ENCODE data around the gene RSPRY1. TPM values are rescaled to one million over a fixed set of nuclear protein-coding genes. Genes with fewer than 3 reads are reported as not detected.

RSPRY1 gene
- total RNA-seq, 1 experiment from 2014 or later: 24.9 TPM

DNA sequence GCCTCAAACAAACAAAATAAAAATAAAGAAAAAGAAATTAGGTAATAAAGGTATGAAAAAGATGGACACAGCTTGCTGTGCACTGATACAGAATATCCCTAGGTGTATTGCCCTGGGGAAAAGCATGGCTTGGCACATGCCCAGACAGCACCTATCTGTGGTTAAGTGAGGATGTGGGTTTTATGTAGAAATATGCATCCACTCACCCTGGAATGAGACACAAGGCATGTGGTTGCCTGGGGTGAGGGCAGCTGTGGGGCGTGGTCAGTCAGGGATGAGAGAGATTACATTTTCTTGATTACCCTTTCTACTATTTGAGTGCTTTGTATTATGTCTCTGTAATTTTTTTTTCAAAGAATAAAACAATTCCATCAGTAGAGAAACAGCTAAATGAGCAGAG is 91.5 kb downstream of the RSPRY1 start:
- Histone ChIP-seq H3K36me3 (ENCODE audit: control insufficient read depth in 1 of 2, insufficient read depth in 2 of 2, low read length in 2 of 2) (no peaks in the 10 kb centered on the region), H3K4me1 (ENCODE audit: control insufficient read depth in 1 of 2, insufficient read depth in 2 of 2, low read length in 2 of 2) (peaks cover 29 to 32% of the 10 kb centered on the region in 2 experiments), H3K9ac (ENCODE audit: low read length) (no peak overlapping the region), H4K20me1 (ENCODE audit: insufficient read depth) (no peaks in the 10 kb centered on the region), H3K9me2 (ENCODE audit: insufficient read depth) (no peaks in the 10 kb centered on the region), H3K4me2 (ENCODE audit: low read length) (peak overlapping the region; percentile 66), H2AFZ (ENCODE audit: low read depth, low read length, poor library complexity, severe bottlenecking) (no peak overlapping the region), H3K27ac (ENCODE audit: low read depth, low read length) (no peak overlapping the region), H3K9me3 (ENCODE audit: control insufficient read depth in 1 of 2, insufficient read depth in 1 of 2, low read depth in 1 of 2, low read length in 2 of 2) (no peaks in the 10 kb centered on the region), H3K27me3 (ENCODE audit: insufficient read depth, low read length) (no peaks in the 10 kb centered on the region), H3K79me2 (ENCODE audit: insufficient read depth, low read length) (no peaks in the 10 kb centered on the region), H3K4me3 (replicated peaks in 1 of 2; ENCODE audit: low read depth in 1 of 2, low read length in 2 of 2) (no peak overlapping the region)
- peak; percentile 28 for DNase-seq (ENCODE audit: low read depth, low spot score)
- no TSS peak for BruUV-seq (replicated peaks)
- TF ChIP-seq CBX3 (IDR thresholded peaks at IDR 0.05; ENCODE audit: low read depth) (no peak), POLR2A (IDR thresholded peaks at IDR 0.05; ENCODE audit: borderline replicate concordance, extremely low read depth, insufficient read depth, insufficient read length) (no peak), ZFX (IDR thresholded peaks at IDR 0.05) (no peak), EZH2phosphoT487 (IDR thresholded peaks at IDR 0.05; ENCODE audit: borderline replicate concordance) (no peak), SIN3A (IDR thresholded peaks at IDR 0.05; ENCODE audit: low read depth) (no peak), RAD21 (IDR thresholded peaks at IDR 0.05; ENCODE audit: low read depth) (no peak), YY1 (IDR thresholded peaks at IDR 0.05; ENCODE audit: extremely low read depth, insufficient replicate concordance, low read depth, low read length) (no peak), JUND (IDR thresholded peaks at IDR 0.05) (no peak), CEBPB (IDR thresholded peaks at IDR 0.05; ENCODE audit: low read depth) (no peak), TCF7L2 (IDR thresholded peaks at IDR 0.05; ENCODE audit: borderline replicate concordance, extremely low read depth, insufficient read depth, insufficient read length) (no peak), SP1 (IDR thresholded peaks at IDR 0.05; ENCODE audit: low read depth) (no peak), ELF1 (IDR thresholded peaks at IDR 0.05; ENCODE audit: borderline replicate concordance, low read depth) (no peak), EGR1 (IDR thresholded peaks at IDR 0.05; ENCODE audit: low read depth) (no peak), ZNF274 (IDR thresholded peaks at IDR 0.05; ENCODE audit: low read depth, low read length) (no peak), POLR2AphosphoS5 (IDR thresholded peaks at IDR 0.05; ENCODE audit: low read depth, low read length) (no peak)
- TF ChIP-seq, protein P1, sequence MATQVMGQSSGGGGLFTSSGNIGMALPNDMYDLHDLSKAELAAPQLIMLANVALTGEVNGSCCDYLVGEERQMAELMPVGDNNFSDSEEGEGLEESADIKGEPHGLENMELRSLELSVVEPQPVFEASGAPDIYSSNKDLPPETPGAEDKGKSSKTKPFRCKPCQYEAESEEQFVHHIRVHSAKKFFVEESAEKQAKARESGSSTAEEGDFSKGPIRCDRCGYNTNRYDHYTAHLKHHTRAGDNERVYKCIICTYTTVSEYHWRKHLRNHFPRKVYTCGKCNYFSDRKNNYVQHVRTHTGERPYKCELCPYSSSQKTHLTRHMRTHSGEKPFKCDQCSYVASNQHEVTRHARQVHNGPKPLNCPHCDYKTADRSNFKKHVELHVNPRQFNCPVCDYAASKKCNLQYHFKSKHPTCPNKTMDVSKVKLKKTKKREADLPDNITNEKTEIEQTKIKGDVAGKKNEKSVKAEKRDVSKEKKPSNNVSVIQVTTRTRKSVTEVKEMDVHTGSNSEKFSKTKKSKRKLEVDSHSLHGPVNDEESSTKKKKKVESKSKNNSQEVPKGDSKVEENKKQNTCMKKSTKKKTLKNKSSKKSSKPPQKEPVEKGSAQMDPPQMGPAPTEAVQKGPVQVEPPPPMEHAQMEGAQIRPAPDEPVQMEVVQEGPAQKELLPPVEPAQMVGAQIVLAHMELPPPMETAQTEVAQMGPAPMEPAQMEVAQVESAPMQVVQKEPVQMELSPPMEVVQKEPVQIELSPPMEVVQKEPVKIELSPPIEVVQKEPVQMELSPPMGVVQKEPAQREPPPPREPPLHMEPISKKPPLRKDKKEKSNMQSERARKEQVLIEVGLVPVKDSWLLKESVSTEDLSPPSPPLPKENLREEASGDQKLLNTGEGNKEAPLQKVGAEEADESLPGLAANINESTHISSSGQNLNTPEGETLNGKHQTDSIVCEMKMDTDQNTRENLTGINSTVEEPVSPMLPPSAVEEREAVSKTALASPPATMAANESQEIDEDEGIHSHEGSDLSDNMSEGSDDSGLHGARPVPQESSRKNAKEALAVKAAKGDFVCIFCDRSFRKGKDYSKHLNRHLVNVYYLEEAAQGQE (IDR thresholded peaks at IDR 0.05; ENCODE audit: low read depth): no peak
- TF ChIP-seq, protein P2, sequence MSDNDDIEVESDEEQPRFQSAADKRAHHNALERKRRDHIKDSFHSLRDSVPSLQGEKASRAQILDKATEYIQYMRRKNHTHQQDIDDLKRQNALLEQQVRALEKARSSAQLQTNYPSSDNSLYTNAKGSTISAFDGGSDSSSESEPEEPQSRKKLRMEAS (IDR thresholded peaks at IDR 0.05): no peak
- TF ChIP-seq, protein P3, sequence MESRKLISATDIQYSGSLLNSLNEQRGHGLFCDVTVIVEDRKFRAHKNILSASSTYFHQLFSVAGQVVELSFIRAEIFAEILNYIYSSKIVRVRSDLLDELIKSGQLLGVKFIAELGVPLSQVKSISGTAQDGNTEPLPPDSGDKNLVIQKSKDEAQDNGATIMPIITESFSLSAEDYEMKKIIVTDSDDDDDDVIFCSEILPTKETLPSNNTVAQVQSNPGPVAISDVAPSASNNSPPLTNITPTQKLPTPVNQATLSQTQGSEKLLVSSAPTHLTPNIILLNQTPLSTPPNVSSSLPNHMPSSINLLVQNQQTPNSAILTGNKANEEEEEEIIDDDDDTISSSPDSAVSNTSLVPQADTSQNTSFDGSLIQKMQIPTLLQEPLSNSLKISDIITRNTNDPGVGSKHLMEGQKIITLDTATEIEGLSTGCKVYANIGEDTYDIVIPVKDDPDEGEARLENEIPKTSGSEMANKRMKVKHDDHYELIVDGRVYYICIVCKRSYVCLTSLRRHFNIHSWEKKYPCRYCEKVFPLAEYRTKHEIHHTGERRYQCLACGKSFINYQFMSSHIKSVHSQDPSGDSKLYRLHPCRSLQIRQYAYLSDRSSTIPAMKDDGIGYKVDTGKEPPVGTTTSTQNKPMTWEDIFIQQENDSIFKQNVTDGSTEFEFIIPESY (IDR thresholded peaks at IDR 0.05; ENCODE audit: extremely low read depth, insufficient replicate concordance, low read length): no peak
- TF ChIP-seq, protein P4, sequence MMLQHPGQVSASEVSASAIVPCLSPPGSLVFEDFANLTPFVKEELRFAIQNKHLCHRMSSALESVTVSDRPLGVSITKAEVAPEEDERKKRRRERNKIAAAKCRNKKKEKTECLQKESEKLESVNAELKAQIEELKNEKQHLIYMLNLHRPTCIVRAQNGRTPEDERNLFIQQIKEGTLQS (IDR thresholded peaks at IDR 0.05): no peak
- TF ChIP-seq, protein P5, sequence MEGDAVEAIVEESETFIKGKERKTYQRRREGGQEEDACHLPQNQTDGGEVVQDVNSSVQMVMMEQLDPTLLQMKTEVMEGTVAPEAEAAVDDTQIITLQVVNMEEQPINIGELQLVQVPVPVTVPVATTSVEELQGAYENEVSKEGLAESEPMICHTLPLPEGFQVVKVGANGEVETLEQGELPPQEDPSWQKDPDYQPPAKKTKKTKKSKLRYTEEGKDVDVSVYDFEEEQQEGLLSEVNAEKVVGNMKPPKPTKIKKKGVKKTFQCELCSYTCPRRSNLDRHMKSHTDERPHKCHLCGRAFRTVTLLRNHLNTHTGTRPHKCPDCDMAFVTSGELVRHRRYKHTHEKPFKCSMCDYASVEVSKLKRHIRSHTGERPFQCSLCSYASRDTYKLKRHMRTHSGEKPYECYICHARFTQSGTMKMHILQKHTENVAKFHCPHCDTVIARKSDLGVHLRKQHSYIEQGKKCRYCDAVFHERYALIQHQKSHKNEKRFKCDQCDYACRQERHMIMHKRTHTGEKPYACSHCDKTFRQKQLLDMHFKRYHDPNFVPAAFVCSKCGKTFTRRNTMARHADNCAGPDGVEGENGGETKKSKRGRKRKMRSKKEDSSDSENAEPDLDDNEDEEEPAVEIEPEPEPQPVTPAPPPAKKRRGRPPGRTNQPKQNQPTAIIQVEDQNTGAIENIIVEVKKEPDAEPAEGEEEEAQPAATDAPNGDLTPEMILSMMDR (IDR thresholded peaks at IDR 0.05 in 2 of 3, conservative IDR thresholded peaks at IDR 0.05 in 1 of 3; ENCODE audit: borderline replicate concordance in 1 of 3, insufficient read depth in 1 of 3, low read depth in 2 of 3, low read length in 2 of 3): no peak
- RAD21 ChIA-PET (ENCODE audit: low non-redundant PET in 1 of 2, low total read pairs in 2 of 2, uncharacterized antibody in 2 of 2, unreplicated experiment in 2 of 2): no interaction called here
- peak; percentile 86 for ATAC-seq
- POLR2A ChIA-PET: no interaction called here
- CTCF ChIA-PET: no interaction called here
- intact Hi-C loops (cut with micrococcal nuclease): no loop called here

Data from HCT116 (cell line).